ENCODE results near the gene CTSL.

Gene CTSL

DNA sequence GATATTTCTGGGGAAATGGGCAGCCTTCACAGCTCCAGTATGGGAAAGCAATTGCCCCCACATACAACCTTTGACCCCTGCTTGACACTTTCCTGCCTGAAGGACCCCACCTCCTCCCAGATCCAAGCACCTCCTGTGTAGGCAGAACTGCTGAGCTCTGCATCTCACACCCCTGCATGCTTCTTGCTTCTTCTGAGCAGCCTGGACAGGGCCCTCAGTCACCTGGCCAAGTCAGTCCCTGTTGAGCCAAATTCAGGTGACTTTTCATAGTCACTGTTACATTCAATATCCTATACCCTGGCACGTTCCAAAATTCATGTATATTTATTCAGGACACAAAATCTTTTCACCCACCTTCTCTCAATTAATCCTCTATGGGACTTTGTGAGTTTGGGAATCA lies 30.4 kb upstream of the CTSL start:
- H3K4me3 ChIP-seq (ENCODE audit: low read depth, low read length): no peak overlapping the region
- DNase-seq (ENCODE audit: low read depth): no peak
- TF ChIP-seq, protein P1, sequence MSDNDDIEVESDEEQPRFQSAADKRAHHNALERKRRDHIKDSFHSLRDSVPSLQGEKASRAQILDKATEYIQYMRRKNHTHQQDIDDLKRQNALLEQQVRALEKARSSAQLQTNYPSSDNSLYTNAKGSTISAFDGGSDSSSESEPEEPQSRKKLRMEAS (IDR thresholded peaks at IDR 0.05; ENCODE audit: low read depth, low read length): no peak
- TF ChIP-seq POLR2A (IDR thresholded peaks at IDR 0.05; ENCODE audit: extremely low read depth, insufficient read length) (no peak), MYC (IDR thresholded peaks at IDR 0.05; ENCODE audit: low read depth, low read length) (no peak)
- TF ChIP-seq, protein P2, sequence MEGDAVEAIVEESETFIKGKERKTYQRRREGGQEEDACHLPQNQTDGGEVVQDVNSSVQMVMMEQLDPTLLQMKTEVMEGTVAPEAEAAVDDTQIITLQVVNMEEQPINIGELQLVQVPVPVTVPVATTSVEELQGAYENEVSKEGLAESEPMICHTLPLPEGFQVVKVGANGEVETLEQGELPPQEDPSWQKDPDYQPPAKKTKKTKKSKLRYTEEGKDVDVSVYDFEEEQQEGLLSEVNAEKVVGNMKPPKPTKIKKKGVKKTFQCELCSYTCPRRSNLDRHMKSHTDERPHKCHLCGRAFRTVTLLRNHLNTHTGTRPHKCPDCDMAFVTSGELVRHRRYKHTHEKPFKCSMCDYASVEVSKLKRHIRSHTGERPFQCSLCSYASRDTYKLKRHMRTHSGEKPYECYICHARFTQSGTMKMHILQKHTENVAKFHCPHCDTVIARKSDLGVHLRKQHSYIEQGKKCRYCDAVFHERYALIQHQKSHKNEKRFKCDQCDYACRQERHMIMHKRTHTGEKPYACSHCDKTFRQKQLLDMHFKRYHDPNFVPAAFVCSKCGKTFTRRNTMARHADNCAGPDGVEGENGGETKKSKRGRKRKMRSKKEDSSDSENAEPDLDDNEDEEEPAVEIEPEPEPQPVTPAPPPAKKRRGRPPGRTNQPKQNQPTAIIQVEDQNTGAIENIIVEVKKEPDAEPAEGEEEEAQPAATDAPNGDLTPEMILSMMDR (IDR thresholded peaks at IDR 0.05; ENCODE audit: low read depth, low read length): no peak

DNA sequence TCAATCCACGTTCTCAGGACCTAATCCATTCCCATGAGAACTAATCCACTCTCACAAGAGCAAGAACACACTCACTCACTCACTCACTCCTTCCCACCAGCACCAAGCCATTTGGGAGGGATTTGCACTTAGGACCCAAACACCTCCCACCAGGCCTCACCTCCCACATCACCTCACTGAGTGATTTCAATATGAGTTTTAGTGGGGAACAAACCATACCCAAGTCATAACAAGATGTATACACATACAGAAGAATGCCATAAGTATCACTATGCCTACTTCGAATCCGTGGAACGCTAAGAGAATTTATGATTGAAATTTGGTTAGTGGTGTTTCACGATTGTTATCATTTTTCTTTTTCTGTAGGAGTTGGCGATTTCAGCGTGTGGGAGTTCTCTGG lies 29.3 kb upstream of the CTSL start:
- H3K4me3 ChIP-seq (ENCODE audit: low read depth, low read length): no peak overlapping the region
- TF ChIP-seq, protein P2 (IDR thresholded peaks at IDR 0.05; ENCODE audit: low read depth, low read length): no peak
- no peak for TF ChIP-seq POLR2A (IDR thresholded peaks at IDR 0.05; ENCODE audit: extremely low read depth, insufficient read length)
- no peak for TF ChIP-seq MYC (IDR thresholded peaks at IDR 0.05; ENCODE audit: low read depth, low read length)
- TF ChIP-seq, protein P1 (IDR thresholded peaks at IDR 0.05; ENCODE audit: low read depth, low read length): no peak
- DNase-seq (ENCODE audit: low read depth): no peak

DNA sequence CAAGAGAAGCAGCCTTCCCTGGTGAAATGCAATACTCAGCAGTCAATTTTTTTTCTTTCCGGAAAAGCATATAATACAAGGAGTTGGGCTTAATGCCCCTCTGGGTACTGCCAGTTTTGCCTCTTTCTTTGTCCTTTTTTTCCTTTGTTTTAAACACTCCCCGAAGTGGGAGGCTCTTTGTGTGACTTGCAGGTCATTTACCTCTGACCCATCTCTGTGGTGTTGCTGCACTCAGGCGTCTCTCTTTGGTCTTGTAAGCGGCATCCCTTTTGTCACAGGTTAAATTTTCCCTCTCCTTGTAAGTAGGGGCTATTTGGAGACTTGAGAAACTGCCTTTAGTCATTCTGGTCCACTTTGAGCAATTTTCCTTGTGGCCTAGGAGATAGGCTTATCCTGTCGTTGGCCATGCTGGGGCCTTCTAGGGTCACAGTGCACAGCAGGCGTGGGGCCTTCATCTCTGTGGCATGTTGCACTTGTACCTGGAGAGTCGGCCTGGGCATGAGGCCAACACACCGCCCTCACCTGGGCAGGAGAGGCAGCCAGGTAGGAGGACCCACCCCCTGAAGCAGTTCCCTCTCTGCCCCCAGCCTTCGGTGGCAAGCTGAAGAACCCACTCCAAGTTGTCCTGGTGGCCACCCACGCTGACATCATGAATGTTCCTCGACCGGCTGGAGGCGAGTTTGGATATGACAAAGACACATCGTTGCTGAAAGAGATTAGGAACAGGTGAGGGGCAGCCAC lies 27.7 kb upstream of the CTSL start:
- no peak overlapping the region for H3K4me3 ChIP-seq (ENCODE audit: low read depth, low read length)
- DNase-seq (ENCODE audit: low read depth): no peak
- TF ChIP-seq, protein P2 (IDR thresholded peaks at IDR 0.05; ENCODE audit: low read depth, low read length): no peak
- TF ChIP-seq POLR2A (IDR thresholded peaks at IDR 0.05; ENCODE audit: extremely low read depth, insufficient read length) (no peak), MYC (IDR thresholded peaks at IDR 0.05; ENCODE audit: low read depth, low read length) (no peak)
- TF ChIP-seq, protein P1 (IDR thresholded peaks at IDR 0.05; ENCODE audit: low read depth, low read length): no peak

DNA sequence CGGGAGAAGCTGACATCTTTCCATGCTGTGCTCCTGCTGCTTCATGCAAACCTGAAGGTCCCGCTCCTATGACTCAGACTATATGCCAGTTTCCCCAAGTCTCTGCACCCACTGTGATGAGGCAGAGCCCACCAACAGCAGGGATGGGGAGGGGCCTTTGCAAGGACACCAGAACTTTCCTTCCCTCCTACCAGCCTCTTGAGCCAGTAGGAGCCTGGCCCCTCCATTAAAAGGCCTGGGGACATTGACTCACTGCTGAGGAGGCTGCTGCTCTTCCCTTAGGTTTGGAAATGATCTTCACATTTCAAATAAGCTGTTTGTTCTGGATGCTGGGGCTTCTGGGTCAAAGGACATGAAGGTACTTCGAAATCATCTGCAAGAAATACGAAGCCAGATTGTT lies 26.1 kb upstream of the CTSL start:
- DNase-seq (ENCODE audit: low read depth): no peak

DNA sequence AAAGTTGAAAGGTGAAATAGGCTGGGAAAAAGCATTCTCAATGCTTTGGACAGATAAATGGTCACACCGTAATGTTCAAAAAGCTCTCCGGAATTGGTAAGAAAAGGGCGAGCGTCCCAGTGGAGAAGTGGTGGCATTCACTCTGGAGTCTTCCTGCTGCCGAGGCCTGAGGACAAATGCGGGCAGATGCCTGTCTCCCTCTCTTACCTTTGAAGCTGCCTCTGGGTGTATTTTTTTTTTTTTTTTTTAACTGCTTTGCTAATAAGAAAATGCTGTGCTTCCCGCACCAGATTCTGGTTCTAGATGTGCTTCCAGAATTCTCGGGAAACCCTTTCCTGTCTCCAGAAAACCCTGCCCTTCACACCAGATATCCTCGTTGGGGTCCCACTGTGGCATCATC lies 24.4 kb upstream of the CTSL start:
- TF ChIP-seq MYC (IDR thresholded peaks at IDR 0.05; ENCODE audit: low read depth, low read length) (no peak), POLR2A (IDR thresholded peaks at IDR 0.05; ENCODE audit: extremely low read depth, insufficient read length) (no peak)
- TF ChIP-seq, protein P2 (IDR thresholded peaks at IDR 0.05; ENCODE audit: low read depth, low read length): no peak
- TF ChIP-seq, protein P1 (IDR thresholded peaks at IDR 0.05; ENCODE audit: low read depth, low read length): no peak
- no peak for DNase-seq (ENCODE audit: low read depth)
- no peak overlapping the region for H3K4me3 ChIP-seq (ENCODE audit: low read depth, low read length)

More for the DNA sequence above, 26.1 kb upstream of the CTSL start:
- no peak overlapping the region for H3K4me3 ChIP-seq (ENCODE audit: low read depth, low read length)
- TF ChIP-seq POLR2A (IDR thresholded peaks at IDR 0.05; ENCODE audit: extremely low read depth, insufficient read length) (no peak), MYC (IDR thresholded peaks at IDR 0.05; ENCODE audit: low read depth, low read length) (no peak)
- TF ChIP-seq, protein P1 (IDR thresholded peaks at IDR 0.05; ENCODE audit: low read depth, low read length): no peak
- TF ChIP-seq, protein P2 (IDR thresholded peaks at IDR 0.05; ENCODE audit: low read depth, low read length): no peak
